Astrocyte (in vitro differentiated cells and primary cell): ENCODE results near the gene OXSR1. TPM values are rescaled to one million over a fixed set of nuclear protein-coding genes. Genes with fewer than 3 reads are reported as not detected.

Experiments
- DNase-seq: peaks from one replicate; pipeline ENCODE4 v3.0.0-alpha.2; 2010; ENCODE audit warnings: low read depth
- FAIRE-seq: peaks from 2 replicates; lab custom pipeline; 2011; peaks lifted over from hg19 to GRCh38; lab: Jason Lieb, UNC
- H2AFZ ChIP-seq: 2 replicates; pipeline ENCODE4 v1.6.0; 2012; ENCODE audit warnings: low read depth, low read length, inconsistent platforms
- H3K27ac ChIP-seq: 2 replicates; pipeline ENCODE4 v1.5.1; 2011; ENCODE audit warnings: low read depth, low read length, inconsistent platforms
- H3K27me3 ChIP-seq: 2 replicates; pipeline ENCODE4 v1.6.0; 2011; ENCODE audit warnings: low read length, inconsistent platforms; ENCODE audit not compliant: insufficient read depth
- H3K36me3 ChIP-seq: 2 replicates; pipeline ENCODE4 v1.5.1; 2011; ENCODE audit warnings: low read length, inconsistent platforms; ENCODE audit not compliant: insufficient read depth
- H3K4me1 ChIP-seq: 2 replicates; pipeline ENCODE4 v1.5.1; 2011; ENCODE audit warnings: low read length, inconsistent platforms; ENCODE audit not compliant: insufficient read depth
- H3K4me2 ChIP-seq: 2 replicates; pipeline ENCODE4 v1.6.0; 2012; ENCODE audit warnings: low read length, inconsistent platforms
- H3K4me3 ChIP-seq: 2 replicates; pipeline ENCODE4 v1.5.1; 2011; ENCODE audit warnings: low read depth, mild to moderate bottlenecking, low read length, inconsistent platforms; ENCODE audit not compliant: insufficient read depth
- H3K79me2 ChIP-seq: 2 replicates; pipeline ENCODE4 v1.6.0; 2012; ENCODE audit warnings: mild to moderate bottlenecking, low read length, inconsistent platforms; ENCODE audit not compliant: insufficient read depth
- H3K9ac ChIP-seq: 2 replicates; pipeline ENCODE4 v1.6.0; 2012; ENCODE audit warnings: mild to moderate bottlenecking, low read length, inconsistent platforms
- H3K9me3 ChIP-seq: 2 replicates; pipeline ENCODE4 v1.5.1; 2012; ENCODE audit warnings: low read depth, mild to moderate bottlenecking, low read length, inconsistent platforms; ENCODE audit not compliant: insufficient read depth
- H4K20me1 ChIP-seq: 2 replicates; pipeline ENCODE4 v1.6.0; 2012; ENCODE audit warnings: low read length, inconsistent platforms; ENCODE audit not compliant: insufficient read depth
- H3K27ac Mint-ChIP-seq: one replicate; pipeline ENCODE4 v1.8.0; 2021; ENCODE audit warnings: mild to moderate bottlenecking, mixed read lengths; ENCODE audit not compliant: unreplicated experiment
- H3K27me3 Mint-ChIP-seq: one replicate; pipeline ENCODE4 v1.8.0; 2021; ENCODE audit warnings: low read depth, mixed read lengths; ENCODE audit not compliant: unreplicated experiment
- H3K36me3 Mint-ChIP-seq: one replicate; pipeline ENCODE4 v1.8.0; 2021; ENCODE audit warnings: low read depth, mixed read lengths; ENCODE audit not compliant: unreplicated experiment
- H3K4me1 Mint-ChIP-seq: one replicate; pipeline ENCODE4 v1.8.0; 2021; ENCODE audit warnings: low read depth, mixed read lengths; ENCODE audit not compliant: unreplicated experiment
- H3K4me3 Mint-ChIP-seq: one replicate; pipeline ENCODE4 v1.8.0; 2021; ENCODE audit warnings: mild to moderate bottlenecking, moderate library complexity, mixed read lengths; ENCODE audit not compliant: unreplicated experiment
- H3K9me3 Mint-ChIP-seq: one replicate; pipeline ENCODE4 v1.8.0; 2021; ENCODE audit warnings: mild to moderate bottlenecking, mixed read lengths; ENCODE audit not compliant: unreplicated experiment
- CTCF ChIP-seq: IDR thresholded peaks from 2 replicates; pipeline ENCODE4 v1.5.1; 2011; ENCODE audit warnings: low read depth, mild to moderate bottlenecking, inconsistent platforms, low read length, moderate library complexity; ENCODE audit not compliant: insufficient read depth
- EZH2 ChIP-seq: IDR thresholded peaks from 2 replicates; pipeline ENCODE4 v1.6.1; 2012; ENCODE audit warnings: mild to moderate bottlenecking, low read length, inconsistent platforms; ENCODE audit not compliant: insufficient read depth
- total RNA-seq: library from RNA; stranded (reverse); gene quantifications from 2 replicates; pipeline ENCODE4 v1.2.1, GENCODE V29; 2021

OXSR1 gene
- total RNA-seq, 1 donor from 2014 or later: 83.1 TPM

- no peaks in the 10 kb centered on the region for H3K9me3 Mint-ChIP-seq
- peak overlapping the region; percentile 75 for H3K27ac Mint-ChIP-seq
- peak overlapping the region; percentile 97 for H3K4me3 ChIP-seq
- peaks cover 12% of the 10 kb centered on the region for H3K36me3 Mint-ChIP-seq
- H4K20me1 ChIP-seq: peaks cover 39% of the 10 kb centered on the region
- FAIRE-seq (no peak), DNase-seq (no peak)
- peaks cover 37% of the 10 kb centered on the region for H3K4me1 Mint-ChIP-seq
- TF ChIP-seq EZH2: no peak
- no peak for TF ChIP-seq CTCF
- H3K27me3 Mint-ChIP-seq: no peaks in the 10 kb centered on the region
- H2AFZ ChIP-seq: peak overlapping the region; percentile 91
- peak overlapping the region; percentile 51 for H3K27ac ChIP-seq
- H3K79me2 ChIP-seq: peaks cover 38% of the 10 kb centered on the region
- no peaks in the 10 kb centered on the region for H3K9me3 ChIP-seq
- no peaks in the 10 kb centered on the region for H3K36me3 ChIP-seq
- peaks cover 18% of the 10 kb centered on the region for H3K4me1 ChIP-seq
- peak overlapping the region; percentile 92 for H3K4me2 ChIP-seq
- H3K27me3 ChIP-seq: no peaks in the 10 kb centered on the region
- peak overlapping the region; percentile 93 for H3K4me3 Mint-ChIP-seq
- H3K9ac ChIP-seq: peak overlapping the region; percentile 85
These were observed 29.0 kb upstream of the OXSR1 start for GRCh38 chr3:38136393-38136776.

DNA sequence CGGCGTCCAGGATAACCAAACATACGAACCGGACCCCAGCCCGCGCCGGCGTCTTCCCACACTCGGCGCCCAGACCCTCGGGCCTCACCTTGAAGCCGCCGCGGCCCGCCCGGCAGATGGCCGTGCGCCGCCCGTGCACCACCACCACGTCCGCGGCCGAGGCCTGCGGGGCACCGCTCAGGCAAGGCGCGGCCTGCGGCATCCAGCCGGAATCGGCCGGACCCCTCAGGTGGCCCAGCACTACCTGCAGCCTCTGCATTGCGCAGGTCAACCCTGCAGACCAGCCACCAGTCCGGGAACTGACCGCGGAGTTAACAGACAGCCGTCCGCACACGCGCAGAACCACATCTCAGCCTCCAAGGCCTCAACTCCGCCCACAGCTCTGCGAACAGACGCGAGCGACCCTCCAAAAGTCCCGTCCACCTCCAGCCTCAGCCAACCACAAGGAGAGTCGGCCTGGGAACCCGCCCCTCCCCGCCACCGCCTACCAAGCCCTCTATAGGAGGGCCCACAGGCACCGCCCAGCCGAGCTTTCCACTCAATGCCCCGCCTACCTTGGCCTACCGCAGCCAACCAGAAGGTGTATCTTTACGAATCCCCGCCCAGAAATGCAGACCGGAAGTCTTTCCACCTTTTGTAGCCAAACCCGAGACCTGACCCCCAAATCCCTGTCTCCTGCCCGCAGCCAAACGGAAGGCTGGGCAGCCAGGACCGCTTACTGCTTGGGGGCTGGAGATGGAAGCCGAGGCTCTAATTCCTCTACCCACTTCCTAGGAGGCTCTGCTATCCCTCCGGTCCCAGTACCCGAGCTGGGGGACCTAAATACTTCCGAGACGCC, 28.3 kb upstream of the OXSR1 start, which contains the start of gene ACAA1:
Gene ACAA1, minus strand, starts transcription at position 351 of the 838 bp plus-strand sequence. Its CDS starts 92 bp downstream, at position 259.
- peak within 1 kb of the TSS; percentile 92 for H3K4me2 ChIP-seq
- H3K9me3 ChIP-seq: no peaks in the 10 kb centered on the region
- no peaks in the 10 kb centered on the region for H3K36me3 ChIP-seq
- Mint-ChIP-seq H3K4me1 (peaks cover 40% of the 10 kb centered on the region), H3K36me3 (peaks cover 17% of the 10 kb centered on the region), H3K9me3 (no peaks in the 10 kb centered on the region), H3K4me3 (peak within 1 kb of the TSS; percentile 93), H3K27ac (peak within 1 kb of the TSS; percentile 88), H3K27me3 (no peaks in the 10 kb centered on the region)
- TF ChIP-seq CTCF (no peak), EZH2 (no peak)
- peak within 1 kb of the TSS; percentile 85 for H3K9ac ChIP-seq
- peak within 1 kb of the TSS; percentile 73 for H3K27ac ChIP-seq
- peak within 1 kb of the TSS; percentile 97 for H3K4me3 ChIP-seq
- H3K79me2 ChIP-seq: peaks cover 38% of the 10 kb centered on the region
- peaks cover 18% of the 10 kb centered on the region for H3K4me1 ChIP-seq
- no peaks in the 10 kb centered on the region for H3K27me3 ChIP-seq
- peaks cover 34% of the 10 kb centered on the region for H4K20me1 ChIP-seq
- DNase-seq: peak; percentile 97
- peak; percentile 49 for FAIRE-seq
- H2AFZ ChIP-seq: peak within 1 kb of the TSS; percentile 92
